Measurements from ENCODE around the gene EPB41L1.

EPB41L1 gene

GRCh38 chr20:36114707-36115106, 39.8 kb upstream of the EPB41L1 start:
- Mint-ChIP-seq H3K9me3 (no peaks in the 10 kb centered on the region), H3K36me3 (ENCODE audit: low read depth) (no peaks in the 10 kb centered on the region), H3K4me1 (peaks cover 17% of the 10 kb centered on the region), H3K4me3 (no peak overlapping the region), H3K27me3 (ENCODE audit: low read depth, poor library complexity) (peaks cover 44% of the 10 kb centered on the region), H3K27ac (no peak overlapping the region)
- no peak for DNase-seq
- TF ChIP-seq, protein P1, sequence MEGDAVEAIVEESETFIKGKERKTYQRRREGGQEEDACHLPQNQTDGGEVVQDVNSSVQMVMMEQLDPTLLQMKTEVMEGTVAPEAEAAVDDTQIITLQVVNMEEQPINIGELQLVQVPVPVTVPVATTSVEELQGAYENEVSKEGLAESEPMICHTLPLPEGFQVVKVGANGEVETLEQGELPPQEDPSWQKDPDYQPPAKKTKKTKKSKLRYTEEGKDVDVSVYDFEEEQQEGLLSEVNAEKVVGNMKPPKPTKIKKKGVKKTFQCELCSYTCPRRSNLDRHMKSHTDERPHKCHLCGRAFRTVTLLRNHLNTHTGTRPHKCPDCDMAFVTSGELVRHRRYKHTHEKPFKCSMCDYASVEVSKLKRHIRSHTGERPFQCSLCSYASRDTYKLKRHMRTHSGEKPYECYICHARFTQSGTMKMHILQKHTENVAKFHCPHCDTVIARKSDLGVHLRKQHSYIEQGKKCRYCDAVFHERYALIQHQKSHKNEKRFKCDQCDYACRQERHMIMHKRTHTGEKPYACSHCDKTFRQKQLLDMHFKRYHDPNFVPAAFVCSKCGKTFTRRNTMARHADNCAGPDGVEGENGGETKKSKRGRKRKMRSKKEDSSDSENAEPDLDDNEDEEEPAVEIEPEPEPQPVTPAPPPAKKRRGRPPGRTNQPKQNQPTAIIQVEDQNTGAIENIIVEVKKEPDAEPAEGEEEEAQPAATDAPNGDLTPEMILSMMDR (IDR thresholded peaks at IDR 0.05): no peak

GRCh38 chr20:36115925-36116324, 38.6 kb upstream of the EPB41L1 start:
- H3K4me1 Mint-ChIP-seq: peaks cover 17% of the 10 kb centered on the region
- no peak overlapping the region for H3K4me3 Mint-ChIP-seq
- DNase-seq: no peak
- H3K9me3 Mint-ChIP-seq: no peaks in the 10 kb centered on the region
- H3K27me3 Mint-ChIP-seq (ENCODE audit: low read depth, poor library complexity): peaks cover 46% of the 10 kb centered on the region
- H3K27ac Mint-ChIP-seq: no peak overlapping the region
- no peaks in the 10 kb centered on the region for H3K36me3 Mint-ChIP-seq (ENCODE audit: low read depth)
- TF ChIP-seq, protein P1 (IDR thresholded peaks at IDR 0.05): no peak

DNA sequence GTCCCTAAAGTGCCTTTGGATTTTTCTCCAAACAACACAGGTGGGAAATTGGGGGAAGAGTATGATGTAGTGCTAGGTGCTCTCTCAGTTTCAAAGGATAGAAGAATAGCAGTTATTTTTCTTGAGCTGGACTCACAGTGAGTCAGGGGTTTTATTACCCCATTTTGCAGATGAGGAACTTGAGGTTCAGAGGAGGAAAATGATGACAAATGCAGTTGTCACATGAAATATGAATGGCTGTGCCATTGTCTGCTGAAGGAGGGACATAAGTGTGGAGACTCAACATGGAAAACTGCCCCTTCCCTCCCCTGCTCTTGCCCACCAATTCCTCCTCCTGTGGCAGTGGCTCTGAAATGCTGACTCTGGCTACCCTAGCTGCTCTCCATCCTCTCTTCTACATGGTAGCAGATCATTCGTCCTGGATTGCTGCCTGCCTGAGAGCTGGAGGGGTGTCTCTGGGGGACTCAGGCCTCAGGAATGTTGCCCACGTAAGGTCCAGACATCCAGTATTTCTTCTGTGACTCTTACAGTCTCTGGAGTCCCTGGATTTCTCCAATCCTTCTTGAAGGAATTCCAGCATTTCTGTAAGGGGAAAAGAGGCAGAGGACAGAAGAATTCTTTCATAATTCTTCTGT, 37.6 kb upstream of the EPB41L1 start:
- Mint-ChIP-seq H3K27ac (no peak overlapping the region), H3K9me3 (no peaks in the 10 kb centered on the region), H3K36me3 (ENCODE audit: low read depth) (no peaks in the 10 kb centered on the region), H3K4me1 (peaks cover 14% of the 10 kb centered on the region), H3K27me3 (ENCODE audit: low read depth, poor library complexity) (peaks cover 42% of the 10 kb centered on the region), H3K4me3 (no peak overlapping the region)
- no peak for DNase-seq
- TF ChIP-seq, protein P1 (IDR thresholded peaks at IDR 0.05): no peak

DNA sequence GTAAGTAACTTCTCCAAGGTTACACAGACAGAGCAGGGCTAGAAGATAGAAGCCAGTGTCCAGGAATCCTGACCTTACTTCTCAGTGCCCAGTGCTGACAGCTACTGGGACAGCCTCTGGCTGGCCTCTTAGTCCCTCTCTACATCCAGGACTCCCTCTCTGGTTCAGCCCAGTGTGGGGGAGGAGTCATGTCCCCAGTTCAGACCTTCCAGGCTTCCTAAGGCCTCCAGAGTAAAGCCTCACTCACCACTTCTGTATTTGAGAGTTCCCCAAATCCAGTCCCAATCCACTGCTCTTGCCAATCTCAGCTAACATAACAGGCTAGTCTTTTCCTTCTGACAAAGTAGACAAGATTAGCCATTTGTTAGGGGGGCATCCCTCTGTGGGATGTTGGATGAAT, 36.9 kb upstream of the EPB41L1 start:
- Mint-ChIP-seq H3K4me1 (peaks cover 10% of the 10 kb centered on the region), H3K27me3 (ENCODE audit: low read depth, poor library complexity) (peaks cover 37% of the 10 kb centered on the region), H3K36me3 (ENCODE audit: low read depth) (no peaks in the 10 kb centered on the region), H3K27ac (no peak overlapping the region), H3K4me3 (no peak overlapping the region), H3K9me3 (no peaks in the 10 kb centered on the region)
- TF ChIP-seq, protein P1 (IDR thresholded peaks at IDR 0.05): no peak
- no peak for DNase-seq

- no peak for DNase-seq
- Mint-ChIP-seq H3K27me3 (ENCODE audit: low read depth, poor library complexity) (peaks cover 34% of the 10 kb centered on the region), H3K4me3 (no peak overlapping the region), H3K36me3 (ENCODE audit: low read depth) (no peaks in the 10 kb centered on the region), H3K4me1 (peaks cover 5% of the 10 kb centered on the region), H3K9me3 (no peaks in the 10 kb centered on the region), H3K27ac (no peak overlapping the region)
- TF ChIP-seq, protein P1 (IDR thresholded peaks at IDR 0.05): no peak
These were observed 36.2 kb upstream of the EPB41L1 start for GRCh38 chr20:36118371-36118770.

GRCh38 chr20:36119537-36119936, 35.0 kb upstream of the EPB41L1 start:
- TF ChIP-seq, protein P1 (IDR thresholded peaks at IDR 0.05): no peak
- Mint-ChIP-seq H3K27ac (no peak overlapping the region), H3K4me1 (no peaks in the 10 kb centered on the region), H3K9me3 (no peaks in the 10 kb centered on the region), H3K27me3 (ENCODE audit: low read depth, poor library complexity) (peaks cover 34% of the 10 kb centered on the region), H3K4me3 (no peak overlapping the region), H3K36me3 (ENCODE audit: low read depth) (no peaks in the 10 kb centered on the region)
- DNase-seq: no peak

All from nephron progenitor cell (in vitro differentiated cells).